ENCODE results near the gene PSME3. TPM values are rescaled to one million over a fixed set of nuclear protein-coding genes. Genes with fewer than 3 reads are reported as not detected.

PSME3 gene
- total and polyA plus RNA-seq, 2 of the 13 experiments (the other 11 are each of a cell fraction or from before 2014, with no cell fraction given): 66.3 to 135 TPM

- TF ChIP-seq ZNF75D (CRISPR knock-in tag; IDR thresholded peaks at IDR 0.05; ENCODE audit: borderline replicate concordance) (no peak), NFE2L1 (CRISPR knock-in tag; IDR thresholded peaks at IDR 0.05; ENCODE audit: borderline replicate concordance) (no peak), WIZ (CRISPR knock-in tag; IDR thresholded peaks at IDR 0.05) (peak; percentile 57; the same call in 1 of the 2 replicates), KLF11 (CRISPR knock-in tag; IDR thresholded peaks at IDR 0.05) (peak; percentile 73; the same call in 1 of the 2 replicates), ZBED4 (CRISPR knock-in tag; IDR thresholded peaks at IDR 0.05; ENCODE audit: borderline replicate concordance) (no peak; the same call in 1 of the 2 replicates), ZSCAN25 (CRISPR knock-in tag; IDR thresholded peaks at IDR 0.05) (peak; percentile 23; the same call in 1 of the 2 replicates), ZNF343 (CRISPR knock-in tag; IDR thresholded peaks at IDR 0.05) (peak; percentile 87; the same call in 1 of the 2 replicates), ZNF616 (CRISPR knock-in tag; IDR thresholded peaks at IDR 0.05; ENCODE audit: low read depth) (peak; percentile 86), RORA (CRISPR knock-in tag; IDR thresholded peaks at IDR 0.05) (no peak), AKNA (CRISPR knock-in tag; IDR thresholded peaks at IDR 0.05; ENCODE audit: borderline replicate concordance) (no peak), ELF4 (CRISPR knock-in tag; IDR thresholded peaks at IDR 0.05; ENCODE audit: borderline replicate concordance) (peak; percentile 80; the same call in 1 of the 2 replicates), NFIB (CRISPR knock-in tag; IDR thresholded peaks at IDR 0.05; ENCODE audit: borderline replicate concordance) (no peak)
- TF ChIP-seq, protein P1, sequence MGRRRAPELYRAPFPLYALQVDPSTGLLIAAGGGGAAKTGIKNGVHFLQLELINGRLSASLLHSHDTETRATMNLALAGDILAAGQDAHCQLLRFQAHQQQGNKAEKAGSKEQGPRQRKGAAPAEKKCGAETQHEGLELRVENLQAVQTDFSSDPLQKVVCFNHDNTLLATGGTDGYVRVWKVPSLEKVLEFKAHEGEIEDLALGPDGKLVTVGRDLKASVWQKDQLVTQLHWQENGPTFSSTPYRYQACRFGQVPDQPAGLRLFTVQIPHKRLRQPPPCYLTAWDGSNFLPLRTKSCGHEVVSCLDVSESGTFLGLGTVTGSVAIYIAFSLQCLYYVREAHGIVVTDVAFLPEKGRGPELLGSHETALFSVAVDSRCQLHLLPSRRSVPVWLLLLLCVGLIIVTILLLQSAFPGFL (CRISPR knock-in tag; IDR thresholded peaks at IDR 0.05): 0 out of 2 replicates have a peak, but pooled peaks have one; percentile 44
These were observed at the start of gene PSME3 (continued) for GRCh38 chr17:42832934-42833766.

All from HepG2 (cell line).